ENCODE results near the gene PROSER1.

DNA sequence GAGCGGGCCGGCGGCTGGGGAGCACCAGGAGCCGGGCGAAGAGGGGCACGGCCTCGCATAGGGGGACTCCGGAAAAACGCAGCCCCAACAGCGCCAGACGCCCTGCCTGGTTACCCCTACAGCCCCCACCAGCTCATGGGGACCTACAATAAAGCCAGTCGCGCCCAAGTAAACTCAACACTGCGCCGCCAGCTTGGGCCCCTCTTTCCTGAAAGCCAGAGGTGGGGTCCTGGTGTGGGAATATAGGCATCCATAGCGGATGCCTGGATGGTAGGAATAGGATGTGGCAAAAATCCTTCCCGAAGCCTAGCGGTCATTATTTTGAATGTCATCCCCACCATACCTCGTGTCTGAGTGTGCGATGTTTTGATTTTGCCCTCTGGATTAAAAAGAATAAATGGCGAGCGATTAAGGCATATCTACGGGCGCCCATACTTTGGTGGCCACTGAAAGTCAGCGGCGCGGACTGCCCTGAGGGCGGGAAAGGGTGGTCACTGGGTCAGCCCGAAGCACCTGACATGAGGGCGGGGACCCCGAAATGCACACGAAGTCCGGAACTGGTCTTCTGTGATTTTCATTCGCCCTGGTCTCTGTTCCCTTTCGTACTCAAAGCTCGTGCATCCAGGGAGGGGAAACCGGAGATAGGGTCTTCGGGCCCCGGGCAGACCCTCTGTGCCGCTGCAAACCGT, at the start of gene PROSER1, which contains the start of gene NHLRC3:
- TF ChIP-seq REST (IDR thresholded peaks at IDR 0.05; ENCODE audit: low read depth, low read length) (no peak), SP1 (IDR thresholded peaks at IDR 0.05; ENCODE audit: low read depth, low read length) (peak; percentile 90), BCLAF1 (IDR thresholded peaks at IDR 0.05) (no peak), TAF1 (IDR thresholded peaks at IDR 0.05; ENCODE audit: borderline replicate concordance, low read depth, low read length) (peak; percentile 73), MEF2A (IDR thresholded peaks at IDR 0.05; ENCODE audit: insufficient read depth, low read depth, low read length) (no peak), POLR2A (IDR thresholded peaks at IDR 0.05; ENCODE audit: low read depth, low read length) (peak; percentile 81), FOXM1 (IDR thresholded peaks at IDR 0.05; ENCODE audit: low read depth, low read length) (peak; percentile 54; the same call in 1 of the 2 replicates), EZH2 (IDR thresholded peaks at IDR 0.05; ENCODE audit: borderline replicate concordance, control insufficient read depth, low read depth, low read length) (no peak), MYB (IDR thresholded peaks at IDR 0.05; ENCODE audit: borderline replicate concordance, low read depth, low read length) (peak; percentile 98), CTCF (IDR thresholded peaks at IDR 0.05 in 2 of 3, conservative IDR thresholded peaks at IDR 0.05 in 1 of 3; ENCODE audit: control insufficient read depth in 2 of 3, extremely low read depth in 1 of 3, insufficient read depth in 1 of 3, low read depth in 3 of 3, low read length in 3 of 3) (no peak), SPI1 (IDR thresholded peaks at IDR 0.05; ENCODE audit: borderline replicate concordance, insufficient read depth, low read depth, low read length) (no peak; the same call in 1 of the 2 replicates)

Measured in GM12878 (cell line).